HCT116 (cell line): ENCODE data around the gene PDE9A.

Experiments used
- ATF3 ChIP-seq: IDR thresholded peaks from 2 replicates; pipeline ENCODE4 v1.6.1; 2012
- CTCF ChIP-seq, 3 experiments: fragments of 200-600 bp in 1 of 3; sonication (generic) in 1 of 3; IDR thresholded peaks in 2 of 3; conservative IDR thresholded peaks in 1 of 3; 2 replicates each; pipeline ENCODE4 v1.5.1; 2012 to 2017; ENCODE audit warnings: low read depth in 2 of 3, low read length in 2 of 3, antibody characterized with exemption in 1 of 3, borderline replicate concordance in 1 of 3, control low read depth in 1 of 3, mild to moderate bottlenecking in 1 of 3, mixed read lengths in 1 of 3, mixed run types in 1 of 3, moderate library complexity in 1 of 3; ENCODE audit not compliant: insufficient read depth in 1 of 3
- EZH2phosphoT487 ChIP-seq: fragments of 200-600 bp; IDR thresholded peaks from 2 replicates; pipeline ENCODE4 v1.6.1; 2018; ENCODE audit warnings: antibody characterized with exemption, borderline replicate concordance
- MAX ChIP-seq: IDR thresholded peaks from 2 replicates; pipeline ENCODE4 v1.6.1; 2012
- POLR2AphosphoS5 ChIP-seq: IDR thresholded peaks from 2 replicates; pipeline ENCODE4 v1.6.1; 2011; ENCODE audit warnings: mild to moderate bottlenecking, low read depth, low read length, moderate library complexity
- RAD21 ChIP-seq: IDR thresholded peaks from 2 replicates; pipeline ENCODE4 v1.6.1; 2012; ENCODE audit warnings: low read depth, mild to moderate bottlenecking
- YY1 ChIP-seq: IDR thresholded peaks from 2 replicates; pipeline ENCODE4 v1.6.1; 2011; ENCODE audit warnings: low read length, low read depth, moderate library complexity, mild to moderate bottlenecking; ENCODE audit not compliant: insufficient replicate concordance; ENCODE audit errors: extremely low read depth
- ZNF274 ChIP-seq: fragments of 200-500 bp; sonication (Bioruptor generic); IDR thresholded peaks from 2 replicates; pipeline ENCODE4 v1.6.1; 2014; ENCODE audit warnings: mild to moderate bottlenecking, low read depth, low read length, inconsistent platforms

GRCh38 chr21:42658320-42659105 is 5.1 kb downstream of the PDE9A start:
- TF ChIP-seq POLR2AphosphoS5, result no peak
- no peak for TF ChIP-seq RAD21
- no peak for TF ChIP-seq CTCF (IDR thresholded peaks at IDR 0.05 in 2 of 3, conservative IDR thresholded peaks at IDR 0.05 in 1 of 3; ENCODE audit: borderline replicate concordance in 1 of 3, insufficient read depth in 1 of 3, low read depth in 2 of 3, low read length in 2 of 3)
- no peak for TF ChIP-seq ATF3
- no peak for TF ChIP-seq EZH2phosphoT487
- TF ChIP-seq ZNF274, result no peak
- TF ChIP-seq YY1, result no peak
- no peak for TF ChIP-seq MAX
